CD4-positive, alpha-beta T cell treated with Interleukin-6 for 4 hours (primary cell): Measurements from ENCODE around the gene PDIA6.

Experiments
- DNase-seq: peaks from one replicate; pipeline ENCODE4 v3.0.0-alpha.2; 2020; ENCODE audit warnings: mixed read lengths

Gene PDIA6

GRCh38 chr2:10812362-10813162, at the start of gene PDIA6:
Gene PDIA6 (minus strand): TSS chr2:10812785. CDS start chr2:10812696, 89 bp downstream.
- peak; percentile 94 for DNase-seq

GRCh38 chr2:10862330-10862729, 49.7 kb upstream of the PDIA6 start:
- DNase-seq: no peak

GRCh38 chr2:10861765-10862164, 49.2 kb upstream of the PDIA6 start:
- DNase-seq: no peak

- DNase-seq: no peak
Measured at GRCh38 chr2:10860814-10861325, 48.3 kb upstream of the PDIA6 start.

DNA sequence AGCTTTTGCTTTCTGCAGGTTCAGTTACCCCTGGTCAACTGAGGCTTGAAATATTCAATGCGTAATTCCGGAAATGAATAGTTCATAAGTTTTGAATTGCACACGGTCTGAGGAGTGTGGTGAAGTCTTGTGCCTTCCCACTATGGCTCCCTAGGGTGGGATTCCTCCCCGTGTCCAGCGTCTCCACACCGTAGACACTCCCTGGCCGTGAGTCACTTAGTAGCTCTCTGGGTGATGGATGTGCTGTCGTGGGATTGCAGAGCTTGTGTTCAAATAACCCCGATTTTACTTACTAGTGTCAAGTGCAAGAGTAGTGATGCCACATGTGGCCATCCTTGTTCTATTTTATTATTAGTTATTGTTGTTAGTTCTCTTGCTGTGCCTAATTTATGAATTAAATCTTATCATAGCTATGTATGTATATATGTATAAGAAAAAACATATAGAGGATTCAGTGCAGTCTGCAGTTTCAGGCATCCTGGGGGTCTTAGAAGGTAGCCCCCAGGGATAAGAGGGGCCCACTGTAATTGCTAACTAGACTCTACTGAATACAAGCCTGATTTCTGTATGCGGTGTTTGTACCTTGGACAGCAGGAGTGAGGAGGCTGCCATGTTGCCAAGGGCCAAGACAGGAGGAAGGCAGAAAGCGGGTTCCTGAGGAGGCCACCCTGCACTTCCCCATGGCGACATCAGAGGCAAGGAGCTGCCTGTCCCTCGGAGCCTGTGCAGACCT, 47.7 kb upstream of the PDIA6 start:
- no peak for DNase-seq

- DNase-seq: no peak
Measured at GRCh38 chr2:10859278-10859677, 46.7 kb upstream of the PDIA6 start.

- DNase-seq: no peak
Measured at GRCh38 chr2:10848541-10848940, 36.0 kb upstream of the PDIA6 start.

GRCh38 chr2:10847008-10847407, 34.4 kb upstream of the PDIA6 start:
- no peak for DNase-seq

DNA sequence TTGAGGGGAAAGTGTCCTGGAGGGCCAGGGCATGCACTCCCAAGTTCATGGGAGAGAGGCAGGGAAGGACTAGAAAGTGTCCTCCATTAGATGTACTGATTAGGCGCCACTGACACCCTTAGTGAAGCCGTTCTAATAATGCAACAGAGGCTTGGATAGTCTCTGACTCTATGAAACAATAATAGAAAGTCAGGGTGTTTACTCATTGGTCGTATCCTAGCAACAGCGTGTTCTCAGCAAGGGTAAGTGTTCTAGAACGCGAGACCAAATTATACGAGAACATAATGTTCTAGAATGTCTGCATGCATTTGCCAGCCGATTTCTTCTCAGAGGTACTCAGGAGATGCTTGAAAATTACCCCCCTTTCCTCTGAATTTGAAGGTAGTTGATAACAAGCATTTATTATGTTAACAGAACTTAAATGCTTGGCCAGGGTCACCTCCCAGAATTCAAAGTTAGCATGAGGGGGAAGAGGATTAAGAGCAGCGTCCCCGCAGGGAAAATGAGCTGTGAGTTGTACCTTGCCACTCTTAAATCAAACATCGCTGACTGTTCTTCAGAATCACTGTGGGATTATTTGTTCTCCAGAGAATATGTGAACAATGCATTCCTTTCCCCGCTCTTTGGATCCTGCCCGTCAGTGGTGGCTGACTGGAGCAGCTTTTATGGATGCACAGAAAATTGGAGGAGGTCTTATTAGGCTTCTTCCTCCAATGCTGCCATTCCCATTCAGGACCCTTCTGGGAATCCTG, 33.7 kb upstream of the PDIA6 start:
- no peak for DNase-seq

- no peak for DNase-seq
Measured at GRCh38 chr2:10845640-10846039, 33.1 kb upstream of the PDIA6 start.

- DNase-seq: no peak
Measured at GRCh38 chr2:10844097-10844496, 31.5 kb upstream of the PDIA6 start.

- no peak for DNase-seq
Measured at GRCh38 chr2:10842506-10842905, 29.9 kb upstream of the PDIA6 start.

GRCh38 chr2:10841547-10842219, 29.1 kb upstream of the PDIA6 start:
- DNase-seq: no peak

GRCh38 chr2:10839813-10840212, 27.2 kb upstream of the PDIA6 start:
- no peak for DNase-seq

DNA sequence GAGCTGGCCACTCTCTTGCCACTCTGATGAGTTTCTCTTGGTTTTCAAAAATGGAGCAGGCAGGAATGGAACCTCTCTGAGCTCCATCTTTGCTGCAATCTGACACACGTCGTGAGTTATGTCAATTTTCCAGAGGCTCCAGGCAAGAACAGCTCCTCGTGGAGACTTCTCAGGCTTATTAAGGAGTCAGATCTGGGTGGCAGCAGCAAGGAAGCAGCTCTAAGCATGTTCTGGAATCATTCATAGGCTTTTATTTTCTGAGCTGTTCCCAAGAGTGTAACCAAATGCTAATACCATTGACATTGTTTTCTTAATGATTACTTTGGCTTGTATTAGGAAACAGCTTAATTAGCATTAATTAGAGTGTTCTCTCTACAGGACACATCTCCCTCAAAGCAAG, 26.1 kb upstream of the PDIA6 start:
- no peak for DNase-seq

DNA sequence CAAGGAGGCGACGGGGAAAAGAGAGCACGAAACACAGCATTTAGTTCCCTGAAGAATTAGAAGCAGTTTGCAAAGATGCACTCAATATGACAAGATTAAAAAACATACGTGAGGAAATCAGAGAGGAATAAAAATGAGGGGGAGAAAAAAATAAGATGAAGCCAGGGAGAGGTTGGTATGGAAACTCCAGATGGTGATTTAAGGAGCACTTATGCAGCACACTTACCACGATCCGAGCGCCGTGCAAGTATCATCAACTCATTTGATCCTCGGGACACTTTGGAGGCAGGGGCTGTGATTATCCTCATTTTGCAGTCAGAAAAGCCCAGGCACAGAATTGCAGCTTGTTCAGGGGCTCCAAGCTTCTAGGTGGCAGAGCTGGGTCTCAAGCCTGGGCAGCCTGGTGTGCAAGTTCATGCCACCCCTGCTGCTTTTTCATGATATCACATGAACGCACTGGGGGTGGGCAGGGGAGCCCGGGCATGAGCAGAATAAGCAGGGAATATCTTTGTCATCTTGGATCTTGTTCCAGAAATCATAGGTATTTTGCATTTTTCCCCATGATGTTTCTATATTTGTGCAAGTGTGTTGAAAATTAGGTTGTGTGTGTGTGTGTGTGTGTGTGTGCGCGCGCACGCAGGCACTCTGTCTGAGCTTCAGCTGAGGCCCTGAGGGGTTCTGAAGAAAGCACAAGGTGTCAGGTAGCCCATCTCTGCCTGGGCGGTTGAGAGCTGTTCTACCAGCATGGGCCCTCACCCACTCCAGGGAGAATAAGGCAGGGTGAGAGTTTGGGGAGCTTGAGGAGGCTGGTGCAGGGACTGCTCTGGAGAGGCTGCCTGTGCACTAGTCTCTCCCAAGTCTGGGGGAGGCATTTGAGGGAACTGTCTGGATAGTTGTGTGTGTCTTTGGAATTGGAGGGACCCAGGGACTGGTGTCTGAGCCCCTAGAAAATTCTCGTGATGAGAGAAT, 25.0 kb upstream of the PDIA6 start:
- no peak for DNase-seq

GRCh38 chr2:10835052-10835970, 22.7 kb upstream of the PDIA6 start:
- DNase-seq: peak; percentile 80

DNA sequence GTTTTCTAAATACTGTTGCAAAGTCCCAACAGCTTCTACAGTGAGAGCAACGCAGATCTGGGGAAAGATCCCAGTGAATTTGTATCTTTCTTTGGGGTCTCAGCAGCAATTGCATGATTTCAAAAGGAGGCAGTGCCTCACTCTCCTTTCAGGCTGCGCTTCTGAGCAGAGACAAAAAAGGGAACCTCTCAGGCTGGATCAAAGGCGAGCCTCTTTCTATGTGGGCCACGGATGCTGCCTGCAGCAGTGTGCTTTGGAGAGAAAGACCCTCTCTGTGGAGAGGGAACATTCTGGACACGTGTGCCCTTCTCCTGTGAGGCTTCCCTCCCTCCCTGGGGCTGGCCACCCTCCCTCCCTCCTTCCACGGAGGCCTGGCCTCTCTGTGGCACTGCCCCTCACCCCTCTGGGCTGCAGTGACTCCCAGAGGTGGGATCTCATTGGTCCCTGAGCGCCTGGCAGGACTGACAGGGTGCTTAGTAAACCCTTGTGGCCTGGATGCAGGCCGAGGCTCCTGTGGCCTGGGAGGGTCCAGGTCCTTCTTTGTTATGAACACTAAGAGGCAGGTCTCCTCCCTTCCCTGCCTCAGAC, 21.6 kb upstream of the PDIA6 start:
- no peak for DNase-seq

GRCh38 chr2:10833021-10833420, 20.4 kb upstream of the PDIA6 start:
- DNase-seq: no peak
